Measurements from ENCODE around the gene PAIP2.
"Not testable (repeated sequence)": the region's sequence is repeated elsewhere in the genome, so short reads cannot be mapped to it uniquely, and the experiment has no call there.

Gene PAIP2

DNA sequence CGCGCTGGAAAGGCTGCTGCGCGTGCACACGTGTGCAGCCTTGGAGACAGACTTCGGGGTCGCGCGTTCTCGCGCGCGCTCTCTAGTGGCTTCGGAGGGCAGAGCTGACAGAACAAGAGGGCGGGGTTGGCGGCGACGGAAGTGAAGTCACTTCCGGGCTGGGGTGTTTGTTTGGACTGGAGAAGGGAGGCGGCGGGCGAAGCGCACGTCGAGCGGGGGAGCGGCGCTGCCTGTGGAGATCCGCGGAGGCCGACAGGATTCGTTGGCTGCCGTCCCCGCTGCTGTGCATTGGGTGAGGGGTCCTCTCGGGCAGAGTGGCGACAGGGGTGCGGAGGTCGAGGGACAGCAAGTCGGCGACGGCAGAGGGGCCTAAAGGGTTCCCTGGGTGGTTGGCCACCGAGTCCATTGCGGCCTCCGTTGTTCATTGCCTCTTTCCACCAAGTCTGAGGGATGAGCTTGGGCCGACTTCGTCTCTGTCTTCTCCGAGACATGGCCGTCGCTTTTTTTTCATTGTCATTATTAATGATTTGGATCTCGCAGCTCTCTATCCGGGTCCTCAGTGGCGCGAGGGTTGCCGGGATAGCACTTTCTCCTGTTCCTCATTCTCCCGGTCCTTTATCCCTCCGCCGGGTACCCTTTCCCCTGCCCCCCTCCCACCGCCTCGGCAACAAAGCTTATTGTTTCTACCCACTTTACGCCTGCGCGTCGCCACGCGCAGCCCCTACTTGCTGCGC is at the start of gene PAIP2:
Gene PAIP2 (plus strand): TSS at position 166 of the 734 bp plus-strand sequence. CDS start 21,931 bp downstream, outside the sequence.
- peak; percentile 98 to 99 for DNase-seq

GRCh38 chr5:139293202-139293506 is 48.5 kb upstream of the PAIP2 start:
- DNase-seq: no peak

- peak; percentile 97 to 98 for DNase-seq
Observed at GRCh38 chr5:139293507-139294373, 47.9 kb upstream of the PAIP2 start, which contains the start of gene MATR3. TSS of gene MATR3 (plus strand) at chr5:139293740. CDS start at chr5:139307416, 13,676 bp downstream.

DNA sequence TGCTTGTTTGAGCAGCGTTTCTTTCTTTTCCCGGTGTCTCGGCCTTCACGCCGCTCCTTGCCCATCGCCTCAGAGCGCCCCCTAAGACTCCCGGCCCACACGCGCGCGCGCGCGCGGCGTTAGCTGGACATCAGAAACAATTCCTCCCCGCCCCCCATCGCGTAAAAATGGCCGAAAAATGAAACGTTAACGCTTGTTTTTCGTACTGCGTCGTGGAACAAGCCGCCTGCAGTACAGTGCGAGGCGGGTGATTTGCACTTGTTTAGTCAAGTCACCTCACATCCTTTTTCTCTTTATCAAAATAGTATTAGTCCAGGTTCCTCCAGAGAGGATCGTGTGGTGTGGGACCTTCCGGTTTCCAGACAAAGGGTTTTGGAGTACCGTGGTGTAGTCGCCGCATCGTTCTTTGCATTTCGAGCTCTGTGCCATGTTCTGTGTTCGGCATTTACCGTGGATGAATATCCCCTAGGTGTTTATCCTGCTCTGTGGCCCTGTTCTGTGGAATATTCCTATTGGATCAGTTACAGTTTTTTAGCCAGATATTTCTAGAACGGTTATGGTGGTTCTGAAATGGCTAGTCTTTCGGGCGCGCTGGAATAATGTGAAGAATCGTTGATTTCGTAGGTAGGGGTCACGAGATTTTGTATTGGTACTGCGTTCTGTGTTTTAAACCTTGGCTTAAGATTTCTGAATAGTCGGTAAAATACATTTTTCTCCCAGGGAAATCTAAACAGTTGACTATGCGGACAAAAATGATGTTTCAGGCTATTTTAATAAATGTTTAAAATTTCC is 47.1 kb upstream of the PAIP2 start:
- peak; percentile 66 to 86 for DNase-seq

GRCh38 chr5:139295346-139296057 is 46.2 kb upstream of the PAIP2 start:
- DNase-seq: no peak

- no peak for DNase-seq
Observed at GRCh38 chr5:139296198-139296597, 45.5 kb upstream of the PAIP2 start.

DNA sequence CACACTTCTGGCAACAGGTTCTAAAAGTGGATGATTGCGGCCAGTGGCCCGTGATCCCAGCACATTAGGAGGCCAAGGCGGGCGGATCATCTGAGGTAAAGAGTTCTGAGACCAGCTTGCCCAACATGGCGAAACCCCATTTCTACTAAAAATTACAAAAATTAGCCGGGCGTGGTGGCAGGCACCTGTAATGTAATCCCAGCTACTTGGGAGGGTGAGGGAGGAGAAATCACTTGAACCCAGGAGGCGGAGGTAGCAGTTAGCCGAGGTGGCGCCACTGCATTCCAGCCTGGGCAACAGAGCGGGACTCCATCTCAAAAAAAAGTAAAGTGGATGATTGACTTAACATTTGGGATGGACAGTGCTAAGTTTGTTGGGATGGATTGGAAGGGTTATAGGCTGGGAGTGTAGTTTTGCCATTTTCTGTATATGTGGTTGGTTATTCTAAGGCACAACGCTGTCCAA is 44.8 kb upstream of the PAIP2 start:
- no peak for DNase-seq

DNA sequence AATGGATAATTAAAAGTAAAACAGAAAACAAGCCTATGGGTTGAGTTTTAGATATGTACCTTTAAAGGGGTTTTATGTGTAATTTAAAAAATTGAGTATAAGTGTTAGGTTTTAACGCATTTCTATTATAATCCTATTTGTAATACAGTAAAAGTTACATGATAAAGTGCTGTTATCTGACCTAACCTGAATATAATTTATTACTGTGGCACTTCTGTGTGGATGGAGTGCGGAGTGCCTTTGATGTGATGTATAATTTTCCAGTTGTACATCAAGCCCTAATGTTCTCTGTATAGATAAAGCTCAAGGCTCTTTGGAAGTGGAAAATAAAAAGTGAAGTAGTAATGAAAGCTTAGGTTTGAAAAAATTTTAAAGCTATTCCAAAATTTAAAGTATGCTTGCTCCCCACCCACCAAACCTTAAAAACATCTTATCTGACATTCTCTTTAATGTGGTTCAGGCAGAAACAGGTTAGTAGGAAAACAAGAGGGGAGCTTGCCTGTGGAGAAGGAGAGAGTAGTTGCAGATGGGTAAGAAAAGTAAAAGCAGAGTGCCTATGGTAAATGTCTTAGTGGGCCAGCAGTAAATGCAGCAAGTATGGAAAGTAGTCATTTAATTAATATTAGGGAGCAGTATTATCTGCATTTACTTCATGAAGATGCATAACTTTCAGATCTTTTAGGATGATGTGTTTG is 44.1 kb upstream of the PAIP2 start:
- DNase-seq: no peak

DNA sequence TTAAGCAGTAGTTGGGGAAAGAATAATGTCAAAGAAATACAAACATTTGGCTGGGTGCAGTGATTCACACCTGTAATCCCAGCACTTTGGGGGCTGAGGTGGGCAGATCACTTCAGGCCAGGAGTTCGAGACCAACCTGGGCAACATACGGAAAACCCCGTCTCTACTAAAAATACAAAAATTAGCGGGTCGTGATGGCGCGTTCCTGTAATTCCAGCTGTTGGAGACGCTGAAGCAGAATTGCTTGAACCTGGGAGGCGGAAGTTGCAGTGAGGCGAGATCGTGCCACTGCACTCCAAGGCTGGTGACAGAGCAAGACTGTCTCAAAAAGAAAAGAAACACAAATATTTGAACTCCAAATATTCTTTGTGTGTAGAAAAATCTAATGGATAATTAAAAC is 43.4 kb upstream of the PAIP2 start:
- no peak for DNase-seq

- DNase-seq: no peak
Observed at GRCh38 chr5:139299486-139299885, 42.2 kb upstream of the PAIP2 start.

DNA sequence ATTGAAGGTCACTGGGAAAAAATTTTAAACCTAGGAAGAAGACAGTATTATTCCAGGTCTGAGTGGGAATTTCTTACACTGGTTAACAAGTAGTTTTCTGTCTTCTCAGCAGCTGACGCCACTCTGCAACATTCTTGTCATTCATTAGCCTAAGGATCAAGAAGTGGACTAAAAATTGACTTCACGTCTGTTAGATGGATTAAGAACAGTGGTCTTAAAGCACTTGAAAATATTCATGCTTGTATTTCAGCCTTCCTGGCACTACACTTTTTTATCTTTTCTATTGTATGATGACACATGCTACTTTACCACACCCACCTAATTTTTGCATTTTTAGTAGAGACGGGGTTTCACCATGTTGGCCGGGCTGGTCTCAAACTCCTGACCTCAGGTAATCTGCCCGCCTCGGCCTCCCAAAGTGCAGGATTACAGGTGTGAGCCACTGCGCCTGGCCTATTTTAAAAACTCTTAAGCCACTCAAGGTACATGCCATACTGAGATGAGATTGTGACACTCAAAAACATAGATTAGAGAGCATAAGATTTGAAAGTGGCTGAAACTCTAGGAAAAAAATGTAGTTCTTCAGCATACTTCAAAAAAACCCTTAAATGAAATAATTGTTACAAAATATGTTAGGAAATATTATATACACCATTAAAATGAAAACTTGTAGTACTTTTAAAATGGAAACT is 39.7 kb upstream of the PAIP2 start:
- no peak for DNase-seq

DNA sequence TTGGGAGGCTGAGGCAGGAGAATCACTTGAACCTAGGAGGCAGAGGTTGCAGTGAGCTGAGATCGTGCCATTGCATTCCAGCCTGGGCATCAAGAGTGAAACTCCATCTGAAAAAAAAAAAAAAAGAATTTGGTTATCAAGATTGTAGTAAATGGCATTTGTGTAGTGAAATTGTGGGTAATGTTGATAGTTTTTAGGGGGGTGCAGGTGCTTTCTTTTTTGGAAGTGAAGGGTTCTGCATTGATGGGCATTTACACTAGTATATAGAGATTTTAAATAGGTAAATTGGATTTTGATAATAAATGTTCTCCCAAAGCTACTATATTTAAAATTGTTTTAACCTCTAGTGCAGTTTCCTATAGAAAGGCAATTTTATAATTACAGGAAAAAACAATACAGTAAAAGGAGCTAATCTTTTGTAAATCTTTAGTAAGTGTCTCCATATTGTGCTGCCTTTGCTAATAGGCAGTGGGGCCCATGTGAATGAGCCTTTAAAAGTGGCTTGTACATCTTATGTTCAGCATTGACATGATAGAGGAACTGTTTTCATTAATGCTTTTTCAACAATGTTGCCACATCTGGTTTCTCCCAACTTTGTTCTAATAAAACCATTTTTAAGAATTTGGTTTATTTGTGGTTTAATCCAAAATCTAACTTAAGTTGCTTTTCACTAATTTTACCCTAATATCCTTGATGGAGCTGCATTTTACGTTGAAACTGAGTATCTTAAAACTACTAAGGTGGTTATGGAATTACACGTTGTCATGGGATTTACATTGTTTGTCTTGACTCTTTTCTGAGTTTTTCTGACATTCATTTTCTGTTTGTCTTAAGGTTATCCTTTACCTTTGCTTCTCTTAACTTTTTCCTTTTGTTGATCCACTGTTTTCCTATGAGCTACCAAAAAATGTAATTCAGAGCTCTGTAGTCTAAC is 37.0 kb upstream of the PAIP2 start:
- DNase-seq: no peak

DNA sequence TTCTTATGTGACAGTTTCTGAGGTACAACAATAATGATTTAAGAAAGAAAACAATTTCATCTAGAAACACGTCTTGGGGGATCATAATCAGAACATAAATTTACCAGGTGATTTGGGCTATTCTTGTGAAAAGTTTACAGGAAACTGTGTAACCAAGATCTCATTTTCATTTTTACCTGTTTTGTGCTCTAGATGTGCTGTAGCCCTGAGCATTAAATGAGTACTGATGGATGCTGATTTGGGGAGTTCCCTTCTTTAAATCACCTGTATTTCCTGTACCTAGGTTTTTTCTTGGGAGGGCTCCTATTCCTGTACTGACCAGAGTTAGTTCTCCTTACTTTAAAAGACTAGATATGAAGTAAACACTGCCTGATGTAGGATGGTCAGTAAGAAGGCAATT is 35.5 kb upstream of the PAIP2 start:
- no peak for DNase-seq

- no peak for DNase-seq
Observed at GRCh38 chr5:139306628-139307379, 34.9 kb upstream of the PAIP2 start.

- DNase-seq: no peak
Observed at GRCh38 chr5:139308797-139309196, 32.9 kb upstream of the PAIP2 start.

DNA sequence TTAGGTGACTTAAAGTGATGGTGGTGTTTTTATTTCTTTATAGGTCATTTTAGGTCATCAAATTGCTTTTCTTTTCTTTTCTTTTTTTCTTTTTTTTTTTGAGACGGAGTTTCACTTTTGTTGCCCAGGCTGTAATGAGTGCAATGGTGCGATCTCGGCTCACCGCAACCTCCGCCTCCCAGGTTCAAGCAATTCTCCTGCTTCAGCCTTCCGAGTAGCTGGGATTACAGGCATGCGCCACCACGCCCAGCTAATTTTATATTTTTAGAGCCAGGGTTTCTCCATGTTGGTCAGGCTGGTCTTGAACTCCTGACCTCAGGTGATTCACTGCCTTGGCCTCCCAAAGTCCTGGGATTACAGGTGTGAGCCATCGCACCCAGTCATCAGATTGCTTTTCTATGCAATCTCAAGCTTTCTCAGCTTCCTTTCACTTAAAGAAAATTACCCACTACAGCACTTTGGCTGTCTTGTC is 30.9 kb upstream of the PAIP2 start:
- DNase-seq: not testable (repeated sequence)

- no peak for DNase-seq
Observed at GRCh38 chr5:139312075-139312474, 29.6 kb upstream of the PAIP2 start.

DNA sequence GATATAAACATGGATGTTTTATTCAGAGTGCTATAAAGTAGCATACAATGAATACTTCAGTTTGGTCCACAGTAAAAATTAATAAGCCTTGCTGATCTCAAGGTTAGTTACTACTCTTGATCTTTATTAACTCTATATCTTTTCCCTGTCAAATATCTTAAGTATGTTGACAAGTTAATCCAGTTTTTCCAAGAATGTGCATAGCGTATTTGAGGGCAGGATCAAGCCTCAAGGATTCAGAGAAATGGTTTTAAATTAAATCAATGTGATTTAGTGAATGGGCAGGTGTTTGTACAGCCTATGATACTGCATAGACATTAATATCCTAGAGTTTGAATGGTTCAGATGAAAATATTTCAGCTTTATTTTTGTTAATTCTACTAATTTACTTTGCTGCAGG is 27.4 kb upstream of the PAIP2 start:
- no peak for DNase-seq

DNA sequence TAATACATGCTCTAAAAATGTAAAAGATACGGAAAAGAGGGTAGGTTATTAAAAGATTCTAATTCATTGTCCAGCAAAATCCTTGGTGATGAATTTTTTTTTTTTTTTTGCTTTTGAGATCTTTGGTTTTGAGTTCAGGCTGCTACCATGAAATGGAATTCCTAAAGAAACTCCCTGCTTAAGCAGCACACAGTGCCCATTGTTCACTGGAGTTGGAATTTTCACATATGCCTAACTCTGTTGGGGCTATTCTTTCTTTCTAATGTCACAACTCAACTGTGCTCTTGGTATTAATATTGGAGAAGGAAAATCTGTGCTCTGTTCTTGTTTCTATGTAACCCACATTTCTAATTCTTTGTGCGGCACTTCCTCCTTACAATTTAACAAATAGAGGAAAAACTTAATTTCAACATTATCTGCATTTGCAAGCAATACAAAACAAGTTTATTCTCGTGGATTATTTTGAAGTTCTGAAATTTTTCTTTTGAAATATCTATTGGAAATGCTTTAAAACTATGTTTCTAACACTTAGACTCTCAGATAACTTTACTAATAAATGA is 26.5 kb upstream of the PAIP2 start:
- DNase-seq: no peak
